ENCODE results near the gene KCTD18.

KCTD18 gene

GRCh38 chr2:200439981-200440380, 69.9 kb downstream of the KCTD18 start:
- no peaks in the 10 kb centered on the region for H3K36me3 ChIP-seq
- H3K27me3 ChIP-seq: no peaks in the 10 kb centered on the region
- H3K9me3 ChIP-seq: no peaks in the 10 kb centered on the region
- no peak for TF ChIP-seq CTCF (IDR thresholded peaks at IDR 0.05)
- H3K27ac ChIP-seq: no peak overlapping the region
- no peaks in the 10 kb centered on the region for H3K4me1 ChIP-seq (ENCODE audit: control insufficient read depth in 1 of 2, insufficient read depth in 1 of 2, low read depth in 1 of 2, low read length in 1 of 2)
- no peak overlapping the region for H3K4me3 ChIP-seq (ENCODE audit: low read depth in 1 of 2, low read length in 1 of 2)

All from neutrophil (primary cell).